ENCODE results near the gene HYAL2.

DNA sequence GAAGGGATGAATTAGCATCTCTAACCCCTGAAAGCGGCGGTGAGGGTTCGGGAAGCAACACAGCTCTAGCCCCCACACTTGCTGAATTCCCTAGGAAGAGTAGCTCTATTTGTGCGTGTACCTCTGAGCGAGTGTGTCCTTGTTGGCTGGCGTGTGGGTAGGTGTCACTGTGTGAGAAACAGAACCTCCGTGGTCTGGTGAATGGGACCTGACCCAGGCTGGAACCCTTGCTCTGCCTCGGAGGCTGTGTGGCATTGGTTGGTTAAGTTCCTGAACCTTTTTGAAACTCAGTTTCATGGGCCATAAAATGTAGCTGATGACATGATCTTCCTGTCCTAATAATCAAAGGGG lies 37.2 kb upstream of the HYAL2 start:
- TF ChIP-seq, protein P1, sequence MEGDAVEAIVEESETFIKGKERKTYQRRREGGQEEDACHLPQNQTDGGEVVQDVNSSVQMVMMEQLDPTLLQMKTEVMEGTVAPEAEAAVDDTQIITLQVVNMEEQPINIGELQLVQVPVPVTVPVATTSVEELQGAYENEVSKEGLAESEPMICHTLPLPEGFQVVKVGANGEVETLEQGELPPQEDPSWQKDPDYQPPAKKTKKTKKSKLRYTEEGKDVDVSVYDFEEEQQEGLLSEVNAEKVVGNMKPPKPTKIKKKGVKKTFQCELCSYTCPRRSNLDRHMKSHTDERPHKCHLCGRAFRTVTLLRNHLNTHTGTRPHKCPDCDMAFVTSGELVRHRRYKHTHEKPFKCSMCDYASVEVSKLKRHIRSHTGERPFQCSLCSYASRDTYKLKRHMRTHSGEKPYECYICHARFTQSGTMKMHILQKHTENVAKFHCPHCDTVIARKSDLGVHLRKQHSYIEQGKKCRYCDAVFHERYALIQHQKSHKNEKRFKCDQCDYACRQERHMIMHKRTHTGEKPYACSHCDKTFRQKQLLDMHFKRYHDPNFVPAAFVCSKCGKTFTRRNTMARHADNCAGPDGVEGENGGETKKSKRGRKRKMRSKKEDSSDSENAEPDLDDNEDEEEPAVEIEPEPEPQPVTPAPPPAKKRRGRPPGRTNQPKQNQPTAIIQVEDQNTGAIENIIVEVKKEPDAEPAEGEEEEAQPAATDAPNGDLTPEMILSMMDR (IDR thresholded peaks at IDR 0.05; ENCODE audit: insufficient read depth, low read length, poor library complexity, severe bottlenecking) = no peak
- no peak for TF ChIP-seq EZH2phosphoT487 (conservative IDR thresholded peaks at IDR 0.05; ENCODE audit: low read length)
